ENCODE results near the gene BLOC1S3. TPM values are rescaled to one million over a fixed set of nuclear protein-coding genes. Genes with fewer than 3 reads are reported as not detected.
A peak's percentile ranks its signal among the peaks of the same experiment; 100 is the strongest.

Gene BLOC1S3
- total and polyA plus RNA-seq, 2 of the 13 experiments (the other 11 are each of a cell fraction or from before 2014, with no cell fraction given), result 4.3 to 4.8 TPM

DNA sequence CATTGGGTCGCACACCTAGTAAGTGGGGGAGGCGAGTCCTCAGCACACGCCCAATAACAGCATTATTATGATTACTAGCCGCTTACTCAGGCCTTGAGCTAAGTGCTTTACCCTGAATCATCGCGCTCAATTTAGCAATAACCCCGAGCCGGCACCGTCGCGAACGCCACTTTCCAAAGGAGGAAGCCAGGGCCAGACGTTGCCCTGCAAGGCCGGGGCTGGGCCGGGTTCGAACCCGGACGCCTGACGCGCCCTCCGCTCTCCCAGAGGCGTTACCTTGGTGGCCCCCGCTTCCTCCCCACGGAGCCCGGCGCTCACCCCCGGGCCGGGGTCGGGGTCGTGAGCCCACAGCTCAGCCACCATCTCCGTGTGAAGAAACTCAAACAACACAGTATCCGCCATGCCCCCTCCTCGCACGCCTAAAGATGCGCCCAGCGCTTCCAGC is 745 bp upstream of the BLOC1S3 start, which contains the start of gene TRAPPC6A (continued):
- TF ChIP-seq, protein P1, sequence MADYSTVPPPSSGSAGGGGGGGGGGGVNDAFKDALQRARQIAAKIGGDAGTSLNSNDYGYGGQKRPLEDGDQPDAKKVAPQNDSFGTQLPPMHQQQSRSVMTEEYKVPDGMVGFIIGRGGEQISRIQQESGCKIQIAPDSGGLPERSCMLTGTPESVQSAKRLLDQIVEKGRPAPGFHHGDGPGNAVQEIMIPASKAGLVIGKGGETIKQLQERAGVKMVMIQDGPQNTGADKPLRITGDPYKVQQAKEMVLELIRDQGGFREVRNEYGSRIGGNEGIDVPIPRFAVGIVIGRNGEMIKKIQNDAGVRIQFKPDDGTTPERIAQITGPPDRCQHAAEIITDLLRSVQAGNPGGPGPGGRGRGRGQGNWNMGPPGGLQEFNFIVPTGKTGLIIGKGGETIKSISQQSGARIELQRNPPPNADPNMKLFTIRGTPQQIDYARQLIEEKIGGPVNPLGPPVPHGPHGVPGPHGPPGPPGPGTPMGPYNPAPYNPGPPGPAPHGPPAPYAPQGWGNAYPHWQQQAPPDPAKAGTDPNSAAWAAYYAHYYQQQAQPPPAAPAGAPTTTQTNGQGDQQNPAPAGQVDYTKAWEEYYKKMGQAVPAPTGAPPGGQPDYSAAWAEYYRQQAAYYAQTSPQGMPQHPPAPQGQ (CRISPR knock-in tag; IDR thresholded peaks at IDR 0.05; ENCODE audit: borderline replicate concordance), result no peak
- 0 out of 4 replicates have a peak, but pooled peaks of 1 of the 2 experiments have one; percentile 4 for TF ChIP-seq KLF16 (CRISPR knock-in tag; IDR thresholded peaks at IDR 0.05)
- no peak for TF ChIP-seq ZNF501 (CRISPR knock-in tag; IDR thresholded peaks at IDR 0.05)
- TF ChIP-seq ZSCAN21 (CRISPR knock-in tag; IDR thresholded peaks at IDR 0.05; ENCODE audit: borderline replicate concordance), result peak; percentile 77; the same call in 1 of the 2 replicates
- no peak for TF ChIP-seq ZNF432 (CRISPR knock-in tag; IDR thresholded peaks at IDR 0.05; ENCODE audit: borderline replicate concordance)
- peak; percentile 82 for TF ChIP-seq PHF8 (CRISPR knock-in tag; IDR thresholded peaks at IDR 0.05)
- no peak for TF ChIP-seq MAZ (IDR thresholded peaks at IDR 0.05; ENCODE audit: borderline replicate concordance, low read depth, low read length)
- peak; percentile 21; the same call in 1 of the 2 replicates for TF ChIP-seq MAZ (CRISPR knock-in tag; IDR thresholded peaks at IDR 0.05; ENCODE audit: low read depth)
- 0 out of 2 replicates have a peak, but pooled peaks have one; percentile 48 for TF ChIP-seq MEF2D (CRISPR knock-in tag; IDR thresholded peaks at IDR 0.05)
- 0 out of 2 replicates have a peak, but pooled peaks have one; percentile 22 for TF ChIP-seq KDM5A (IDR thresholded peaks at IDR 0.05; ENCODE audit: borderline replicate concordance, low read length)
- TF ChIP-seq THYN1 (CRISPR knock-in tag; IDR thresholded peaks at IDR 0.05; ENCODE audit: borderline replicate concordance, low read depth), result 0 out of 2 replicates have a peak, but pooled peaks have one; percentile 38
- peak; percentile 76 for TF ChIP-seq ZFX (CRISPR knock-in tag; IDR thresholded peaks at IDR 0.05; ENCODE audit: low read depth)
- TF ChIP-seq, protein P2, sequence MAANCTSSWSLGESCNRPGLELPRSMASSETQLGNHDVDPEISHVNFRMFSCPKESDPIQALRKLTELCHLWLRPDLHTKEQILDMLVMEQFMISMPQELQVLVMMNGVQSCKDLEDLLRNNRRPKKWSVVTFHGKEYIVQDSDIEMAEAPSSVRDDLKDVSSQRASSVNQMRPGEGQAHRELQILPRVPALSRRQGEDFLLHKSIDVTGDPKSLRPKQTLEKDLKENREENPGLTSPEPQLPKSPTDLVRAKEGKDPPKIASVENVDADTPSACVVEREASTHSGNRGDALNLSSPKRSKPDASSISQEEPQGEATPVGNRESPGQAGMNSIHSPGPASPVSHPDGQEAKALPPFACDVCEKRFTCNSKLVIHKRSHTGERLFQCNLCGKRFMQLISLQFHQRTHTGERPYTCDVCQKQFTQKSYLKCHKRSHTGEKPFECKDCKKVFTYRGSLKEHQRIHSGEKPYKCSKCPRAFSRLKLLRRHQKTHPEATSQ (CRISPR knock-in tag; IDR thresholded peaks at IDR 0.05; ENCODE audit: borderline replicate concordance), result 0 out of 2 replicates have a peak, but pooled peaks have one; percentile 32
- TF ChIP-seq, protein P3, sequence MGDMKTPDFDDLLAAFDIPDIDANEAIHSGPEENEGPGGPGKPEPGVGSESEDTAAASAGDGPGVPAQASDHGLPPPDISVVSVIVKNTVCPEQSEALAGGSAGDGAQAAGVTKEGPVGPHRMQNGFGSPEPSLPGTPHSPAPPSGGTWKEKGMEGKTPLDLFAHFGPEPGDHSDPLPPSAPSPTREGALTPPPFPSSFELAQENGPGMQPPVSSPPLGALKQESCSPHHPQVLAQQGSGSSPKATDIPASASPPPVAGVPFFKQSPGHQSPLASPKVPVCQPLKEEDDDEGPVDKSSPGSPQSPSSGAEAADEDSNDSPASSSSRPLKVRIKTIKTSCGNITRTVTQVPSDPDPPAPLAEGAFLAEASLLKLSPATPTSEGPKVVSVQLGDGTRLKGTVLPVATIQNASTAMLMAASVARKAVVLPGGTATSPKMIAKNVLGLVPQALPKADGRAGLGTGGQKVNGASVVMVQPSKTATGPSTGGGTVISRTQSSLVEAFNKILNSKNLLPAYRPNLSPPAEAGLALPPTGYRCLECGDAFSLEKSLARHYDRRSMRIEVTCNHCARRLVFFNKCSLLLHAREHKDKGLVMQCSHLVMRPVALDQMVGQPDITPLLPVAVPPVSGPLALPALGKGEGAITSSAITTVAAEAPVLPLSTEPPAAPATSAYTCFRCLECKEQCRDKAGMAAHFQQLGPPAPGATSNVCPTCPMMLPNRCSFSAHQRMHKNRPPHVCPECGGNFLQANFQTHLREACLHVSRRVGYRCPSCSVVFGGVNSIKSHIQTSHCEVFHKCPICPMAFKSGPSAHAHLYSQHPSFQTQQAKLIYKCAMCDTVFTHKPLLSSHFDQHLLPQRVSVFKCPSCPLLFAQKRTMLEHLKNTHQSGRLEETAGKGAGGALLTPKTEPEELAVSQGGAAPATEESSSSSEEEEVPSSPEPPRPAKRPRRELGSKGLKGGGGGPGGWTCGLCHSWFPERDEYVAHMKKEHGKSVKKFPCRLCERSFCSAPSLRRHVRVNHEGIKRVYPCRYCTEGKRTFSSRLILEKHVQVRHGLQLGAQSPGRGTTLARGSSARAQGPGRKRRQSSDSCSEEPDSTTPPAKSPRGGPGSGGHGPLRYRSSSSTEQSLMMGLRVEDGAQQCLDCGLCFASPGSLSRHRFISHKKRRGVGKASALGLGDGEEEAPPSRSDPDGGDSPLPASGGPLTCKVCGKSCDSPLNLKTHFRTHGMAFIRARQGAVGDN (CRISPR knock-in tag; IDR thresholded peaks at IDR 0.05), result peak; percentile 61
- TF ChIP-seq SOX6 (IDR thresholded peaks at IDR 0.05), result no peak
- peak; percentile 66 for TF ChIP-seq SOX6 (CRISPR knock-in tag; IDR thresholded peaks at IDR 0.05)
- peak; percentile 87 for TF ChIP-seq YY1 (IDR thresholded peaks at IDR 0.05; ENCODE audit: insufficient read depth, insufficient replicate concordance, low read depth, low read length)
- peak; percentile 63; the same call in 1 of the 2 replicates for TF ChIP-seq KAT7 (CRISPR knock-in tag; IDR thresholded peaks at IDR 0.05; ENCODE audit: borderline replicate concordance)
- TF ChIP-seq CBFB (CRISPR knock-in tag; IDR thresholded peaks at IDR 0.05), result 0 out of 2 replicates have a peak, but pooled peaks have one; percentile 5
- TF ChIP-seq ZNF354B (CRISPR knock-in tag; IDR thresholded peaks at IDR 0.05), result peak; percentile 83; the same call in 1 of the 2 replicates
- peak; percentile 73; the same call in 1 of the 2 replicates for TF ChIP-seq HIVEP1 (CRISPR knock-in tag; IDR thresholded peaks at IDR 0.05)
- TF ChIP-seq ZNF253 (CRISPR knock-in tag; IDR thresholded peaks at IDR 0.05; ENCODE audit: borderline replicate concordance), result no peak
- TF ChIP-seq NCOA2 (CRISPR knock-in tag; IDR thresholded peaks at IDR 0.05), result peak; percentile 10; the same call in 1 of the 2 replicates

Measured in HepG2 (cell line).